Activated CD4-positive, alpha-beta T cell treated with anti-CD3 and anti-CD28 coated beads for 48 hours (primary cell): Measurements from ENCODE around the gene CYP24A1.

ENCODE experiments used
- DNase-seq: peaks from one replicate; pipeline ENCODE4 v3.0.0-alpha.2; 2020

The CYP24A1 gene

DNA sequence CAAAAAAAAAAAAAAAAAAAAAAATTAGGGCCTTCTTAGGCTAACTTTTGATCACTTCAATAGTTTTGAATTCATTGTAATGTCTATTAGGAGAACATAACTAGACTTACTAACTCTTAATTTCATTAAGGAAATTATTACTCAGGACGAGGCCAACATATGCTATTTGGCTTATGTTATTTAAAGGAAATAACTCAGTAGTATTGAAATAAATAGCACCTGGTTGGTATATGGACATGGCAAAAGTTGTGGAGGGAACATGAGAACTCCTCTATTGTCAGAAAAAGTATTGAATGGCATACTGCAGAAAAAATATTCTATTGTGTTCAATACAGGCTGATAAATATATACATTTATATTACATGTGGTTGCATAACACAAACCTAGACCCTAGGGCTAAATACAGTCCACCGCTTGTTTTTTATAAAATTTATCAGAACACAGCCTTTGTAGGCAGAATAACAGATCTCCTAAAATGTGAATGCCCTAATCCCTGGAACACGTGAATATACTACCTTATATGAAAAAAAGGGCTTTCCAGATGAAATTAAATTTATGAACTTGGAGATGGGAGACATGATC is 18.0 kb downstream of the CYP24A1 start:
- no peak for DNase-seq

DNA sequence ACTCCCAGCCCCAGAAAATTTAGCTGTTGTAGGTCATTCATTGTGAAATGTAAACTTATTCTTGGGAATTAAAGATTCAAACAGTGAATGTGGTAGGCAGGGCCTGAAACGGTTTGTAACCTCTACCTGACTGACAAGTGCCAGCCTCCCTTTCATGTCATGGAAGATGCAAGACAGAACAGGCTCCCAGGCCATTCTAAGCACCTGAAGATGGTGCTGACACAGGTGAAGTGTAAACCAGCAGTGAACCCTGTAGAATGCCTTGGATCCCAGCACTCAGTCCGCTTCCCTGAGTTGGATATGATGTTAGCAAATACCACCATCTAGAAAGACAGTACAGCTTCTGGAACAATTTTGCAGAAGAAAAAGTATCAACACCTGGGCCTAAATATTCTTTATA is 19.3 kb downstream of the CYP24A1 start:
- DNase-seq = no peak

DNA sequence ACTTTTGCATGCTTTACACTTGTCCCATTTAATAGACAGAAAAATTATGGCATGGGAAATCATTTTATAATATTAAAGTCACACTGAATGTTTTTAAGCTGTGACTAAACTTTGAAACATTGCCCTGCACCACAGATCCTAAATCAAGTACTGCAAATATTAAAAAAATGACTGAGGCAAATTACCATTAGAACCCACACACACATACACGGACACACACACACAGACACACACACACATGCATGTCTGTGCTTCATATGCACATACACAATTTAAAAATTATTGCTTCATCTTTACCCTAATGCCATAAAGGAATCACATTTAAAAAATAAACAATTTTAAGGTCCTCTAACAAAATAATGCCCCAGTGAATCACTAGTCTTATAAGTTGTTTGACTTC is 19.9 kb downstream of the CYP24A1 start:
- DNase-seq = no peak

DNA sequence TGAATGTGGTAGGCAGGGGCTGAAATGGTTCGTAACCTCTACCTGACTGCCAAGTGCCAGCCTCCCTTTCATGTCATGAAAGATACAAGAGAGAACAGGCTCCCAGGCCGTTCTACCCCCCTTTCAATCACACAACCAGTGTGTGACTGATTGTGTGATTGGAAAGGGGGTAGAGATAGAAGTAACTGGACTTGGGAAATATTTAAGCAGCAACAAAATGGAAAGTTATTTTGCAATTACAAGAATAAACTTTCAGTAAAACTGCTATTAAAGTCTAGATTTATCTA is 20.8 kb downstream of the CYP24A1 start:
- no peak for DNase-seq

DNA sequence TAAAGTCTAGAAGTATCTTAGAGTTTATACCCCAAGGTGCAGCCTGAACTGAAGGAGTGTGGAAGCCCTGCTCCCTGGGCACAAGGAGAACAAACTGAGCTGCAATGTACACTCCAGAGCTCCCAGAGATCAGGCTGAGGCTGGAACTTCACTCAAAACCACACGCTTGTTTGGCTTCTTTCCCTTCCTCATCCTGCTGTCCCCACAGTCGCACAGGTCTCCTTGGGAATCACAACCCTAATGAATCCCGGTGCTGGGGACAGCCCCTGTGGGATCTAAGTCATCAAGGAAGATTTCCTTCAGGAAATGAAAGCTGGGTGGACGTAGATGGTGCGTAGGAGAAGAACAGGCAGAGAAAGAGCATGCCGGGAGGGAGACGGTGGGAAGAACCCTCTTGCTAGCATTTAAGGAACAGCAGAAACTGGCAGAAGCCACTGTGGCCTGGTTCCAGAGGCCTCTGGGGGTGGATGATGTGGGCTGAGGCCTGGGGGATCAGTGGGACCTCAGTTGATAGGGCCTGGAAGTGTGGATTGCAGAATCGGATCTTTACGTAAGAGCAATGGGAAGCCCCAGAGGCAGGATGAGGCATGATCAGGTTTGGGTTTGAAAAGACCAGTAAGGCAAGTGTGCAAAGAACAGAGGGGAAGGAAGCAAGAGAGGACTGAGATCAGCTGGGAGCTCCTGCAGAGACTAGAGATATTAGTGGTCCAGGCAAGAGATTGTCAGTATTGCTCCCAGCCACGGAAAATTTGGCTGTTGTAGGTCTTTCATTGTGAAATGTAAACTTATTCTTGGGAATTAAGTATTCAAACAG is 21.4 kb downstream of the CYP24A1 start:
- no peak for DNase-seq

DNA sequence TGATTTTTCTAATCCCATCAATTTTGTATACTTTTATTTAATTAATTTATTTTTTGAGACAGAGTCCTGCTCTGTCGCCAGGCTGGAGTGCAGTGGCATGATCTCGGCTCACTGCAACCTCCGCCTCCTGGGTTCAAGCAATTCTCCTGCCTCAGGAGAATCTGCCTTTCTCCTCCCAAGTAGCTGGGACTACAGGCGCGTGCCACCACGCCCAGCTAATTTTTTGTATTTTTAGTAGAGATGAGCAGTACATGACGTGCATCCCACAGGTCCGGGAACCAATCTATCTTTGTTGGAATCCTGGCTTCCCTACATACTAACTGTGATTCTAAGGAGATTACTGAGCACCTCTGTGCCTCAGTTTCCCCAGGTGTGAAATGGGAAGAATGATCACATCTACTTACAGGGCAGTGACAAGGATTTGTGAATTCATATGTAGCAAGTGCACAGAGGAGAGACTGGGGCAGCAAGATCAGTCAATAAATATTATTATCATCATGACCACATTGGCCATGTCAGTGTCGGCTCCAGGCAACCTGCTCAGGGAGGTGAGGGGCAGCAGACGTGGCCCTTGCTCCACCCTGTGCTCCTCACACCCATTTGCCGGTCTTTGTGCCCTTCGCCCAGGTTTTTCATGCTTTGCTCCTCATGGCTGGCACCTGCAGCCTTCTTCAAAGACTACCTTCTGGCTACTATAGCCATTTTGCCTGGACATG is 22.1 kb downstream of the CYP24A1 start:
- DNase-seq = no peak

DNA sequence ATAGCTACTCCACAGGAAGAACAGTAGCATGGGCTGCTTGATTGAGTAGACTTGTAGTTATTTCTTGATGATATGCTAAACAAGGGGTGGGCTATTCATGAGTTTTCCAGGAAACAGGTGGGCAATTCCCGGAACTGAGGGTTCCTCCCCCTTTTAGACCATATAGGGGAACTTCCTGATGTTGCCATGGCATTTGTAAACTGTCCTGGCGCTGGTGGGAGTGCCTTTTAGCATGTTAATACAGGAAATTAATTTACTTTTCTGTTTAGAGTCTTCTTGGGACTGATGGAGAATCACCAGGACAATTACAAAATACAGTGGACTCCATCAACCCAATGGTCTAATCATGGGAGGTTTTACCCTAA is 22.7 kb downstream of the CYP24A1 start:
- DNase-seq = peak; percentile 3

DNA sequence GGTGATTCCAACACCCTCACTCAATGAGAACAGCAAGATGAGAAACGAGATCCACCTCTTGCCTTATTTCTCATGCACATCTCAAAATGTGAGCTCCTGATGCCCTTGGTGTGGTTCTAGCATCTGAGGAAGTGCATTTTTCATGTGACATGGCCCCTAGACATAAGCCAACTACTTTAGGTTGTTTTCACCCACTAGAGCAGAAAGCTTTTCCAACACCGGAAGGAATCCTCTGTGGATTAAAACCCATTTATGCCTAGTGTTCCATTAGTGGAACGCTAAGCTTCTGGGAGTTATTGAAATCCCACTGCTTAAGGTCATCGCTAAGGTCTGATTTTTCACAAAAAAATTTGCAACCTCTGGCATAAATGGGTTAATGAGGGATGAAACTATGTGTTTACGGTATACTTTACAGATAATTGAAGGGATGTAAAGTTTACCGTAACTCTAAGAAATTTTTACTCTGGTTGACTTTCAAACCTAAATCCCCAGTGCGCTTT is 24.0 kb downstream of the CYP24A1 start:
- no peak for DNase-seq

DNA sequence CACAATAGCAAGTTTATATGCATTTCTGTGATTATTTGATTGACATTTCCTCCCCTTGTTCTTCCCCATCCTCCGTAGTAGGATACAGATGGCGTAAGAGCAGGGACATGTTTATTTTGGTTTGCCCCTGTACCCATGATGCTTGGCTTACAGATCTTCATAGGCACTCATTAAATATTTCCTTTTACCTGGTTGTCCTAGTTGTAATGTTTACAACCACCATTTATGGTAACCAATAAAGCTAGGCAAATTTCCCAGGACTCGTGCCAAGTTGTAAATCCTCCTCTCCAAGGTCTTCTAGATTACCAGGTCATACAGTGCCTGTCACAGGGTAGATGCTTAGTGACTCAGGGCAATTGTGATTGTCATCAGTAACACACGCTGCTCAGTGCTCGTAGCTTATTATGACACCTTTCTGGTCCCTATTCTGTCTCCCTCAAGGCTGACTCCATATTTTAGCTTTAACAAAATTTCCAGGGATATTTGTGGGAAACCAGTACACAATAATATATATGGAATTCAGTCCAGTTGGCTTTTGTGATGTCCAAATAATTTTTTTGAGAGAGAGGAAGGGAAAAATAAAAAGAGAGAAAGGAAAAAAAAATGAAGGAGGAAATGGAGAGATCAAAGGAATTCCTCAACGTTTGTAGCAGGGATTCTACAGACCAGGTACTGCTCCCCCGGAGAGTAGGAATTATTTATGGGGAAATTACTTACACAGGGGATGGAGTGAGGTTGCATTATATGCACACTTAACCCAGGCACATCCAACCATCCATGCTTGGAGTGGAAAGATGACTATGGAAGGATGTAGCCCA is 24.6 kb downstream of the CYP24A1 start:
- no peak for DNase-seq

DNA sequence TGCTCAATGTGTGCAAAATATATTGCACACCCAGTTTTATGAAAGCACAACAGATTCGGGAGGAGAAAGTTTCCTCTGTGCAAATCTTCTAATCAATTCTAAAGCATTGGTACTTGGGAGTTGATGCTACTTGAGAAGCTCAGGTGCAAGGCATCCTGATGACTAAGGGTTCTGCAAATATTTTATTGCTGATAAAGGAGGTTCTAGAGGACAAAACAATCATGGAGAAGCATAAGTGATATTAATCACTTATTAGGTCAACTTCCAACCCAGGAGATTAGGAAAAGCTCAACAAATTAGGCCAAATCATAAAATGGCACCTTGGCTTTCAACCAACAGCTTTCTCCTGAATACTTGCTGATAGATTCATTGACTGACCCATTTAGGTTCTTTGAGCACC is 27.1 kb downstream of the CYP24A1 start:
- DNase-seq = no peak

DNA sequence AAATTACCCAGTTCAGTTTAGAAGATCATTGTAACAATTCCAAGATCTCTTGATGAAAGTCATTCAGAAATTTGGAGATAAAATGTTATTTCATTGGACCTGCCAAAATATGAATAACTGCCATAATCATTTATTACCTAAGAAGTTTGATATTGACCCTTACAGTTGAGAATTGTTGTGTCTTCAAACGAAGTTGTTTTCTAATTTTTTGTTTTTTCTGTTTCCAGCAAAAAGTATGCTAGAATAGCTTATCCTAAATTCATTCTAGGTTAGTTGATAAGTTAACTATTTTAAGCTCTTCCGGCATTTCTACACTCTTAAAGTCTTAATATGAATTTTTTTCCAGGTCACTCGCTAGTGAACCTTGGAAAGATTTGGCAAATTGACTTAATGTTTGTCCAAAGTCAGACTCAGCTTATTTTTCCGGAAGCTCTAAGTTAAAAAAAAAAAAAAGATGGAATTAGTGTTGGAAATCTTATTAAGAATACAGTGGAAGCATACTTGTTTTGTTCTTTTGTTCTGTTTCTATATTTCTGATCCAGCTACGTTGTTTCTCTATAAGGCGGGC is 28.9 kb downstream of the CYP24A1 start:
- DNase-seq = no peak

DNA sequence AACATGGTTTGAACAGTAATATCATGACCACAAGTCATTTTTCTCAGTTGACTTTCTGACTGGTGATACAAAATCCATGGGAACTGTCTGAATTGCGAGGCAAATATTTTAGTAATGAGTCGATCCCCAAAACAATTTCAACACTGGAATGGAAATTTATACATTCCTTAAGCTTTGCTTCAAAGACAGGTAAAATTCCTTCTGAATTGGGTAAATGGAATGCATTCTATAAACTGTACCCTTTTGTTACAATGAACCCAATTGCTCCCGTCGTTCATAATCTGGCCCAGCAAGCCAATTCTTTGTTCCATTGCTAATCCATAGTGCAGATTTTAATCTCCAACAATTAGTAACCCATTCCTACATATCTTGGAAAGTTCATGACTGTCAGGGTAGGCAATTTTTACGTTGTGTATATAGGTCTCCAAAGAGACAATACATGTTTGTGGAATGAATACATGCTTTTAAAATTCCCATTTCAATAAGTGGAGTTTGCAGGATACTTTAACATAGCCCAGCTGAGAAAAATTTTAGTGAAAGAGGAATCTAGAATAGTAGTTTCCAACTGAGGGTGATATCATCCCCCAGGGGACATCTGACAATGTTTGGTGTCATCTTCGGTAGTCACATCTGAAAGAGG is 32.7 kb downstream of the CYP24A1 start:
- DNase-seq = no peak

DNA sequence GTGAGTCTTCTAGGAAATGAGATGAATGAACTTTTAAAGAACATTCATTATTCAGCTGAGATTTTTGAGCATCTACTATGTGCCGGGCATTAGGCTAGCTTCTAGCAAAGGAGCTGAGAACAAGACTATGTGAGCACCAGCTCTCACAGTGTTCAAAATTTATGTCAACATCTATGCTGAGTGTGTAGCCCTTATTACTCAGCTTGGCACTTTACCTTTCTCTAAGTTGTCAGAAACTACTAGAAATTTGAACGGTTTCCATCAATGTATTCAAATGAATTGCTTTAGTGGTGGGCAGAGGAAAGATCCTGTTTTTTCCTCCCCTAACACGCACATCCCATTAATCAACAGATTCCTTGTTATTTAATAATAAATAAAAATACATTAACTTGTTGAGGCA is 33.3 kb downstream of the CYP24A1 start:
- DNase-seq = no peak

DNA sequence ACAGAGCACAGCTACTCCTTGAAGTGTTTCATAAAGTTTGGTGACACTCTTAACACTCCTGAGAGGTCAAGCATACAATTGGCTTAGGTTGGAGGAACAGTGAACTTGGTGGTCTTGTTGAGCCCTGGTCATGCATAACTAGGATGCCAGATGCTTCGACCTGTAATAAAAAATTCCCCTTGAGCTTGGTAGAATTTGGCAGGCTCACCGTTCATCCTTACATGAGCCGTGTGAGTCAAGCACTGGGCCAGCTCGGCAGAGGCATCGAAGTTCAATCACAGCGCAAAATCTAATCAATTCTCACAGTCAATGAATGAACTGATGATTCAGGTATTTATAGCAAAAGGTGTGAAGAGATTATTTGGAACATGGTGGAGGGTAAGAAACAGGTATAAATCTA is 33.7 kb downstream of the CYP24A1 start:
- DNase-seq = no peak

DNA sequence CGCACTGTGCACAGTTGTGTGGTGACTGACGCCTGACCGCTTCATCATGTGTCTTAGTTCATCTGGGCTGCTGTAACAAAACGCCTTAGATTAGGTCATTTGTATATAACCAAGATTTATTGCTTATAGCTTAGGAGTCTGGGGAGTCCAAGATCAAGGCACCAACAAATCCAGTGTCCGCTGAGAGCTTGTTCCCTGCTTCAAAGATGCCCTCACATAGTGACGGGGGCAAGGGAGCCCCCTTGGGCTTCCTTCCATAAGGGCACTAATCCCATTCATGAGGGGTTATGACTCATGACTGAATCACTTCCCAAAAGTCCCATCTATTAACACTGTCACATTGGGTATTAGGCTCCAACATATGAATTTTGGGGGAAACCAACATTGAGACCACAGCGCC is 34.6 kb downstream of the CYP24A1 start:
- no peak for DNase-seq

DNA sequence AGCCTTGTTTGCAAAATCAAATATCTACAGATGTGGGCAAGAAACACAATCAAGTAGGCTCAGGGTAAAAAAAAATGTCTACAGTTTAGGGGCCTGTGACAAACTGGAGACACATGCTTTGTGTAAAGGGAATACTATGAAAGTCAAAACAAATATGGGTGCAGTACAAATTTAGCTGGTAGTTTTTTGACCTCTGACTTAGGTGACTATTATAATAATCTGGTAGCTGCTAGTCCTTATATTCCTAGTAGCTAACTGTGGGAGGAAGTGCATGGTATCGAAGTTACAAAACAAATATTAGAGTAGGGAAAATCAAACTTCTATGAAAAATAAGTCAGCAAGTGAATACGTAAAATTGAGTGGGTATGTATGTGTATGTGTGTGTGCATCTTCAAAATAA is 35.4 kb downstream of the CYP24A1 start:
- DNase-seq = no peak

DNA sequence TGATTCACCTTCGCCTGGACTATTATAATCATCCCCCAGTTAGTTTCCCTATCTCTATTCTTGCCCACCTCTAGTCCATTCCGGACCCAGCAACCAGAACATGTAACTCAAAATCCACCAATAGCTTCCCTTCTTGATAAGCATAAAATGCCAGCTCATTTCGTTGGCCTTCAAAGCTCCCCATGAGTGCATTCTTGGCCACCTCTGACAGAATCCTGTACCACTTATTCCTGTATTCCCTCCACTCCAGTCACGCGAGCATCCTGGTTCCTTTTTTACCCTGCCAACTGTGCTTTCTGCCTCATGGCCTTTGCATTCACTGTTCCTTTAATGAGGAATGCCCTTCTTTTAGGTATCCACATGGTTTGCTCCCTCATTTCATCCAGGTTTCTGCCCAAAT is 36.7 kb downstream of the CYP24A1 start:
- no peak for DNase-seq

DNA sequence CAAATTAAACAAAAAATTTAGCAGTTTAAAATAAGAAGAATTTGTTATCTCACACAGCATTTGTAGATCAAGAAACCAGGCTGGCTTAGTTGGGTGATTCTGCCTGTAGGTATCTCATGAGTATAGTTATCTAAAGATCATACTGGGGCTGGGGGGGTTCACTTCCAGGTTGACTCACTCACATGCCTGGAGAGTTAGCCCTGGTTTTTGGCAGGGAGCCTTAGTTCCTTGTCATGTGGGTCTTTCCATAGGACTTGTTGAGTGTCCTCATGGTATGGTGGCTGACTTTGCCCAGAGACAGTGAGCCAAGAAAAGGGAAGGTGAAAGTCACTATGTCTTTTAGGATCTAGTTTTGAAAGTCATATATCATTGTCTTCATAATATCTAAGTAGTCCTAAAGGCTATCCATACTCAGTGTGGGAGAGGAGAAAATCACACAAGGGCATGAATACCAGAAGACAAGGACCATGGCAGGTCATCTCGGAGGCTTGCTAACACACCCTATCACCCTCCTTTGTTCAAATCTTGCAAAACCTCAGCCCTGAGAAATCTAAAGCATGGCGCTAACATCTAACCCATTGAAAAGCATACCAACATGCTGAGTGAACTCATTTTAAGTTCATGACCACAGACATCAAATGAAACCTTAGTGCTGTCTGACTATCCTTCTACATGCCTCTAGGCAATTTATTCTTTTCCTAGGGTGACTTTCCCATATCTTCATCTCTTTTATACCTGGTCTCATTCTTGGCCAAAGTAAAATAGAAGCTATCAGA is 39.2 kb downstream of the CYP24A1 start:
- no peak for DNase-seq

DNA sequence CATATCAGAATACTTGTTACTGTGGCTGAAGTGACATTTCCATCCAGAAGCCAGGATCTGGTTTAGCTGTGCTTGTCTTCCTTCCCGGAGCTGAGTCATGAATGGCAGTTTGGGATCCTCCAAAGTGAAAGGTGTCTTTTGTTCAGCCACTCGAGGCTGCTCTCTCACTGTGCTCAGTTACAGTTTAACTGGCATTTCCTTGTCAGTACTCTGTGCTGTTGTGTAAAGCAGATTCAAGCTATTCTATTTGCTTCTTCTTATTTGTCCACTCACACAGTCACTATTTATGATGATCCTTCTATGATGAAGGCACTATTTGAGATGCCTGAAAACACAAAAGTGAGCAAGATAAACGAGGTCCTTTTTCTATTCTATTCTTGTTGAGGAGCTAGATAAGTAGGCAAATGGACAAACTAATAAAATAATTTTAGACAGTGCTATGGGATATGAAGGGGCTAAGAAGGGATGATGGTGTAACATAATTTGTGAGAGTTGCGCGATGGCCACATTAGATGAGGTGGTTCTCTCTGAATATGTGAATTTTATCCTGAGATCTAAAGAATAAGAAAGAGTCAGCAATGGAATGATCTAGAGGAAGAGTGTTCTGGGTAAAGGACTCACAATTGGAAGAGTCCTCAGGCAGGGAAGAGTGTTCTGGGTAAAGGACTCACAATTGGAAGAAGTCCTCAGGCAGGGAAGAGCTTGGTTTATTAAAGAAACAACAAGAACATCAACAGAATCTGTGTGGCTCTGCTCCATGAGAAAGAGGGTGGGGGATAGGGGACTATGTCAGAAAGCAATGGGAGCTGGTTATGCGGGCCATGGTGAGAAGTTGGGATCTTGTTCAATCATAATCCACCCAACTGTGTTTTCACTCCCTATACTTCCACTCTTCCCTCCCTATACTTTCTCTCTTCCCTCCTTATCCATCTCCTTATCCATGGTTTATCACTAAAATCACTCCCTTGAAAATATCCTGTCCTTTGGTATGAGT is 40.1 kb downstream of the CYP24A1 start:
- DNase-seq = no peak
